H1 (cell line): Measurements from ENCODE around the gene AAMP. TPM values are rescaled to one million over a fixed set of nuclear protein-coding genes. Genes with fewer than 3 reads are reported as not detected.

Experiments used
- JUN ChIP-seq: IDR thresholded peaks from 2 replicates; pipeline ENCODE4 v1.6.1; 2011; ENCODE audit warnings: low read depth, mild to moderate bottlenecking, improper control_type of control experiment, low read length
- POLR2AphosphoS5 ChIP-seq: IDR thresholded peaks from 2 replicates; pipeline ENCODE4 v1.6.1; 2011; ENCODE audit warnings: low read depth, low read length
- RNF2 ChIP-seq: fragments of 200-900, 300-1000 bp; sonication (generic); IDR thresholded peaks from 2 replicates; pipeline ENCODE4 v1.7.1; 2016; ENCODE audit warnings: borderline replicate concordance, low read depth, mild to moderate bottlenecking, antibody characterized with exemption, low read length; ENCODE audit not compliant: poor library complexity, severe bottlenecking; ENCODE audit errors: missing control alignments
- RXRA ChIP-seq: IDR thresholded peaks from 2 replicates; pipeline ENCODE4 v1.6.1; 2011; ENCODE audit warnings: low read depth, mild to moderate bottlenecking, low read length, moderate library complexity; ENCODE audit not compliant: insufficient read depth
- TEAD4 ChIP-seq: IDR thresholded peaks from 2 replicates; pipeline ENCODE4 v1.6.1; 2012; ENCODE audit warnings: low read depth, low read length, inconsistent platforms, mixed read lengths
- polyA plus RNA-seq, 7 experiments: library from polyadenylated mRNA; depleted of rRNA in 3 of 7; stranded (reverse) in 5 of 7; unstranded in 2 of 7; fragments of >200 nt in 5 of 7; fragments of 200-250 nt in 2 of 7; gene quantifications; 1 replicate in 5 of 7; 2 replicates in 1 of 7; 4 replicates in 1 of 7; pipeline versions ENCODE4 v1.2.1 to v1.2.3, GENCODE V29; 2011 to 2013; ENCODE audit warnings: missing spikeins in 2 of 7, mixed read lengths in 2 of 7
- total RNA-seq: library from RNA; stranded (reverse); fragmentation: NEBNext Ultra II Directional; extraction: Animal tissue kit (Norgen Biotek cat#: 25700); gene quantifications from 2 replicates; pipeline ENCODE4 v1.2.1, GENCODE V29; 2021

Gene AAMP
- total and polyA plus RNA-seq, 2 of the 8 experiments (the other 6 are each of a cell fraction or from before 2014, with no cell fraction given): 119 to 125 TPM

GRCh38 chr2:218306184-218306920 is 36.4 kb upstream of the AAMP start (continued):
- TF ChIP-seq RNF2 (no peak), TEAD4 (no peak), RXRA (no peak), JUN (no peak), POLR2AphosphoS5 (no peak)
